Panc1 (cell line): ENCODE results near the gene MPPED2.

Experiments
- POLR2AphosphoS5 ChIP-seq: IDR thresholded peaks from 2 replicates; pipeline ENCODE4 v1.6.1; 2012; ENCODE audit warnings: mild to moderate bottlenecking, low read depth, low read length, moderate library complexity
- SIN3A ChIP-seq: IDR thresholded peaks from 2 replicates; pipeline ENCODE4 v1.6.1; 2012; ENCODE audit warnings: low read depth, mild to moderate bottlenecking, low read length, moderate library complexity, borderline replicate concordance; ENCODE audit not compliant: insufficient read depth
- TCF7L2 ChIP-seq: IDR thresholded peaks from 2 replicates; pipeline ENCODE4 v1.6.1; 2011; ENCODE audit warnings: mild to moderate bottlenecking, low read depth, low read length, inconsistent platforms
- TF ChIP-seq, protein P1 (sequence below): fragments of 450-650 bp; IDR thresholded peaks from 2 replicates; pipeline ENCODE4 v1.5.1; 2017; ENCODE audit warnings: mild to moderate bottlenecking
- TF ChIP-seq, protein P2 (sequence below), 2 experiments: IDR thresholded peaks; 2 replicates each; pipeline ENCODE4 v1.6.1; 2011 to 2012; ENCODE audit warnings: low read depth in 2 of 2, control low read depth in 1 of 2, low read length in 1 of 2, mild to moderate bottlenecking in 1 of 2, moderate library complexity in 1 of 2; ENCODE audit not compliant: insufficient read depth in 1 of 2

DNA sequence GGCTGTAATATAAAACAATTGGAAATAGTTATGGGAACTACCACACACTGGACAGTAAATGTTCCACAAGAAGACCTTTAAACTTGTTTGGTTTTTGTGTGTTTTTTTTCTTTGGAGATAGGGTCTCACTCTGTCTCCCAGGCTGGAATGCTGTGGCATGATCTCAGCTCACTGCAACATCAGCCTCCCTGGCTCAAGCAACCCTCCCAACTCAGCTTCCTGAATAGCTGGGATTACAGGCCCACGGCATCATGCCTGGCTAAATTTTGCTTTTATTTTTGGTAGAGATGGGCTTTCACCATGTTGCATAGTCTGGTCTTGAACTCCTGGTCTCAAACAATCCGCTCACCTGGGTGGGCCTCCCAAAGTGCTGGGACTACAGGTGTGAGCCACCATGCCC lies 121.0 kb downstream of the MPPED2 start:
- TF ChIP-seq, protein P1, sequence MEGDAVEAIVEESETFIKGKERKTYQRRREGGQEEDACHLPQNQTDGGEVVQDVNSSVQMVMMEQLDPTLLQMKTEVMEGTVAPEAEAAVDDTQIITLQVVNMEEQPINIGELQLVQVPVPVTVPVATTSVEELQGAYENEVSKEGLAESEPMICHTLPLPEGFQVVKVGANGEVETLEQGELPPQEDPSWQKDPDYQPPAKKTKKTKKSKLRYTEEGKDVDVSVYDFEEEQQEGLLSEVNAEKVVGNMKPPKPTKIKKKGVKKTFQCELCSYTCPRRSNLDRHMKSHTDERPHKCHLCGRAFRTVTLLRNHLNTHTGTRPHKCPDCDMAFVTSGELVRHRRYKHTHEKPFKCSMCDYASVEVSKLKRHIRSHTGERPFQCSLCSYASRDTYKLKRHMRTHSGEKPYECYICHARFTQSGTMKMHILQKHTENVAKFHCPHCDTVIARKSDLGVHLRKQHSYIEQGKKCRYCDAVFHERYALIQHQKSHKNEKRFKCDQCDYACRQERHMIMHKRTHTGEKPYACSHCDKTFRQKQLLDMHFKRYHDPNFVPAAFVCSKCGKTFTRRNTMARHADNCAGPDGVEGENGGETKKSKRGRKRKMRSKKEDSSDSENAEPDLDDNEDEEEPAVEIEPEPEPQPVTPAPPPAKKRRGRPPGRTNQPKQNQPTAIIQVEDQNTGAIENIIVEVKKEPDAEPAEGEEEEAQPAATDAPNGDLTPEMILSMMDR: no peak
- TF ChIP-seq POLR2AphosphoS5 (no peak), SIN3A (no peak), TCF7L2 (no peak)
- TF ChIP-seq, protein P2, sequence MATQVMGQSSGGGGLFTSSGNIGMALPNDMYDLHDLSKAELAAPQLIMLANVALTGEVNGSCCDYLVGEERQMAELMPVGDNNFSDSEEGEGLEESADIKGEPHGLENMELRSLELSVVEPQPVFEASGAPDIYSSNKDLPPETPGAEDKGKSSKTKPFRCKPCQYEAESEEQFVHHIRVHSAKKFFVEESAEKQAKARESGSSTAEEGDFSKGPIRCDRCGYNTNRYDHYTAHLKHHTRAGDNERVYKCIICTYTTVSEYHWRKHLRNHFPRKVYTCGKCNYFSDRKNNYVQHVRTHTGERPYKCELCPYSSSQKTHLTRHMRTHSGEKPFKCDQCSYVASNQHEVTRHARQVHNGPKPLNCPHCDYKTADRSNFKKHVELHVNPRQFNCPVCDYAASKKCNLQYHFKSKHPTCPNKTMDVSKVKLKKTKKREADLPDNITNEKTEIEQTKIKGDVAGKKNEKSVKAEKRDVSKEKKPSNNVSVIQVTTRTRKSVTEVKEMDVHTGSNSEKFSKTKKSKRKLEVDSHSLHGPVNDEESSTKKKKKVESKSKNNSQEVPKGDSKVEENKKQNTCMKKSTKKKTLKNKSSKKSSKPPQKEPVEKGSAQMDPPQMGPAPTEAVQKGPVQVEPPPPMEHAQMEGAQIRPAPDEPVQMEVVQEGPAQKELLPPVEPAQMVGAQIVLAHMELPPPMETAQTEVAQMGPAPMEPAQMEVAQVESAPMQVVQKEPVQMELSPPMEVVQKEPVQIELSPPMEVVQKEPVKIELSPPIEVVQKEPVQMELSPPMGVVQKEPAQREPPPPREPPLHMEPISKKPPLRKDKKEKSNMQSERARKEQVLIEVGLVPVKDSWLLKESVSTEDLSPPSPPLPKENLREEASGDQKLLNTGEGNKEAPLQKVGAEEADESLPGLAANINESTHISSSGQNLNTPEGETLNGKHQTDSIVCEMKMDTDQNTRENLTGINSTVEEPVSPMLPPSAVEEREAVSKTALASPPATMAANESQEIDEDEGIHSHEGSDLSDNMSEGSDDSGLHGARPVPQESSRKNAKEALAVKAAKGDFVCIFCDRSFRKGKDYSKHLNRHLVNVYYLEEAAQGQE (IDR thresholded peaks at IDR 0.05; ENCODE audit: insufficient read depth in 1 of 2, low read depth in 2 of 2, low read length in 1 of 2): no peak
